Panc1 (cell line): Measurements from ENCODE around the gene PLEKHO2. TPM values are rescaled to one million over a fixed set of nuclear protein-coding genes. Genes with fewer than 3 reads are reported as not detected.

Source experiments
- ATAC-seq: fragments of 200-7000 bp; cut with Tn5 transposase; 2 replicates; pipeline ENCODE4 v1.9.1; 2020; ENCODE audit warnings: mild to moderate bottlenecking, moderate library complexity
- BruUV-seq: library from RNA; stranded (reverse); fragments of 400-500 nt; replicated peaks from 2 replicates; lab custom pipeline; 2021; lab: Mats Ljungman, UMichigan
- CTCF ChIA-PET: fragments of 300-600 bp; sonication (Branson Sonifier 250); formaldehyde crosslinking; loops from one replicate; lab custom pipeline; 2022; ENCODE audit warnings: antibody characterized with exemption; lab: Charles Lee
- POLR2A ChIA-PET: fragments of 300-600 bp; sonication (Branson Sonifier 250); formaldehyde crosslinking; loops from one replicate; lab custom pipeline; 2022; ENCODE audit warnings: antibody characterized with exemption; lab: Charles Lee
- DNase-seq: peaks from one replicate; pipeline ENCODE4 v3.0.0-alpha.2; 2010; ENCODE audit warnings: low read depth, low spot score
- H3K27ac ChIP-seq: 2 replicates; pipeline ENCODE4 v1.5.1; 2011; ENCODE audit warnings: mild to moderate bottlenecking, low read length, inconsistent platforms
- H3K27me3 ChIP-seq: fragments of 200-500 bp; sonication (Bioruptor generic); 2 replicates; pipeline ENCODE4 v1.6.0; 2014; ENCODE audit warnings: low read length, inconsistent platforms; ENCODE audit not compliant: control insufficient read depth, insufficient read depth
- H3K36me3 ChIP-seq: fragments of 200-500 bp; sonication (Bioruptor generic); 2 replicates; pipeline ENCODE4 v1.5.1; 2014; ENCODE audit warnings: inconsistent platforms, mild to moderate bottlenecking, low read length, moderate library complexity; ENCODE audit not compliant: control insufficient read depth, insufficient read depth
- H3K4me1 ChIP-seq: 2 replicates; pipeline ENCODE4 v1.5.1; 2011; ENCODE audit warnings: inconsistent platforms, mild to moderate bottlenecking, low read length, moderate library complexity; ENCODE audit not compliant: control insufficient read depth, insufficient read depth
- H3K4me3 ChIP-seq, 2 experiments: 2 replicates each; pipeline ENCODE4 v1.5.1; 2011 to 2012; ENCODE audit warnings: low read depth in 2 of 2, low read length in 2 of 2, mild to moderate bottlenecking in 2 of 2, inconsistent platforms in 1 of 2, moderate library complexity in 1 of 2
- H3K9me3 ChIP-seq: fragments of 200-500 bp; sonication (Bioruptor generic); 2 replicates; pipeline ENCODE4 v1.5.1; 2014; ENCODE audit warnings: low read depth, mild to moderate bottlenecking, inconsistent platforms, low read length, moderate library complexity; ENCODE audit not compliant: control insufficient read depth, insufficient read depth
- CTCF ChIP-seq: fragments of 450-650 bp; IDR thresholded peaks from 2 replicates; pipeline ENCODE4 v1.5.1; 2017; ENCODE audit warnings: mild to moderate bottlenecking
- POLR2AphosphoS5 ChIP-seq: IDR thresholded peaks from 2 replicates; pipeline ENCODE4 v1.6.1; 2012; ENCODE audit warnings: mild to moderate bottlenecking, low read depth, low read length, moderate library complexity
- REST ChIP-seq, 2 experiments: IDR thresholded peaks; 2 replicates each; pipeline ENCODE4 v1.6.1; 2011 to 2012; ENCODE audit warnings: low read depth in 2 of 2, control low read depth in 1 of 2, low read length in 1 of 2, mild to moderate bottlenecking in 1 of 2, moderate library complexity in 1 of 2; ENCODE audit not compliant: insufficient read depth in 1 of 2
- SIN3A ChIP-seq: IDR thresholded peaks from 2 replicates; pipeline ENCODE4 v1.6.1; 2012; ENCODE audit warnings: low read depth, mild to moderate bottlenecking, low read length, moderate library complexity, borderline replicate concordance; ENCODE audit not compliant: insufficient read depth
- TCF7L2 ChIP-seq: IDR thresholded peaks from 2 replicates; pipeline ENCODE4 v1.6.1; 2011; ENCODE audit warnings: mild to moderate bottlenecking, low read depth, low read length, inconsistent platforms
- in situ Hi-C: cut with HindIII; loops from 2 replicates; pipeline ENCODE4 v1.10.0; 2016; ENCODE audit warnings: low sequenced_read_pairs, low pct_unique_long_range_greater_than_20kb
- intact Hi-C: fragments of 100-400 bp; cut with micrococcal nuclease; formaldehyde crosslinking; loops from one replicate; pipeline ENCODE4 v1.10.0; 2022; ENCODE audit not compliant: unreplicated experiment
- total RNA-seq: library from RNA; stranded (reverse); gene quantifications from one replicate; pipeline ENCODE4 v1.2.1, GENCODE V29; 2021; ENCODE audit not compliant: unreplicated experiment

Gene PLEKHO2
- total RNA-seq, 1 experiment from 2014 or later, result 11.1 TPM

GRCh38 chr15:64833690-64834089 lies 8.0 kb upstream of the PLEKHO2 start:
- TF ChIP-seq SIN3A, result no peak
- TF ChIP-seq TCF7L2, result no peak
- no peak for TF ChIP-seq REST (IDR thresholded peaks at IDR 0.05; ENCODE audit: insufficient read depth in 1 of 2, low read depth in 2 of 2, low read length in 1 of 2)
- no peak for TF ChIP-seq POLR2AphosphoS5
- no peak for TF ChIP-seq CTCF
- ChIA-PET POLR2A (interaction anchor here (0.7 kb wide), 1 partner anchor 27 kb away, joined by 14 read pairs; no protein-coding TSS in a partner anchor), CTCF (interaction anchor here (0.6 kb wide), 1 partner anchor 216 kb away, joined by 3 read pairs; no protein-coding TSS in a partner anchor)
- Histone ChIP-seq H3K36me3 (no peaks in the 10 kb centered on the region), H3K4me1 (peaks cover 6% of the 10 kb centered on the region), H3K27me3 (no peaks in the 10 kb centered on the region), H3K27ac (no peak overlapping the region), H3K4me3 (no peak overlapping the region), H3K9me3 (no peaks in the 10 kb centered on the region)
- ATAC-seq (no peak), DNase-seq (no peak)
- in situ Hi-C loops (no loop called here), intact Hi-C loops (no loop called here)
- BruUV-seq, result no TSS peak

GRCh38 chr15:64836023-64836536 lies 5.6 kb upstream of the PLEKHO2 start:
- Histone ChIP-seq H3K27me3 (no peaks in the 10 kb centered on the region), H3K27ac (peak overlapping the region; percentile 86), H3K4me1 (peaks cover 11% of the 10 kb centered on the region), H3K36me3 (no peaks in the 10 kb centered on the region), H3K9me3 (no peaks in the 10 kb centered on the region), H3K4me3 (peak overlapping the region; percentile 26 to 53)
- CTCF ChIA-PET, result interaction anchor here (1.4 kb wide), 1 partner anchor 103 kb away, joined by 3 read pairs; no protein-coding TSS in a partner anchor
- POLR2A ChIA-PET, result no interaction called here
- intact Hi-C loops, result no loop called here
- DNase-seq (no peak), ATAC-seq (peak; percentile 13)
- in situ Hi-C loops, result no loop called here
- no TSS peak for BruUV-seq
- TF ChIP-seq REST (IDR thresholded peaks at IDR 0.05; ENCODE audit: insufficient read depth in 1 of 2, low read depth in 2 of 2, low read length in 1 of 2) (no peak), TCF7L2 (no peak), POLR2AphosphoS5 (no peak), CTCF (no peak; the same call in 1 of the 2 replicates), SIN3A (no peak)
